HL-60/S4 treated with phorbol 12-myristate 13-acetate at 8.2 ng/mL for 4 days and 3 days (cell line): ENCODE results near the gene BLZF1.

Source experiments
- in situ Hi-C: fragments of 300-500 bp; cut with MboI; formaldehyde crosslinking; loops from 2 replicates; pipeline ENCODE4 v1.15.0; 2022; ENCODE audit warnings: low sequenced_read_pairs

Gene BLZF1

GRCh38 chr1:169367686-169368405, at the start of gene BLZF1, which contains the start of gene NME7:
TSS of gene BLZF1 (plus strand) at chr1:169368195. CDS start at chr1:169369523, 1,328 bp downstream.
TSS of gene NME7 (minus strand) at chr1:169367797. CDS start at chr1:169367710, 87 bp downstream.
- in situ Hi-C loops: no loop called here

- in situ Hi-C loops: no loop called here
These were observed 49.3 kb upstream of the BLZF1 start for GRCh38 chr1:169318536-169319244.

GRCh38 chr1:169321539-169321938, 46.5 kb upstream of the BLZF1 start:
- in situ Hi-C loops: no loop called here

GRCh38 chr1:169322138-169322537, 45.9 kb upstream of the BLZF1 start:
- in situ Hi-C loops: no loop called here

GRCh38 chr1:169325117-169325516, 42.9 kb upstream of the BLZF1 start:
- in situ Hi-C loops: loop anchor here (25.0 kb wide), 1 partner anchor 713 kb away; no protein-coding TSS in a partner anchor

GRCh38 chr1:169326261-169326955, 41.6 kb upstream of the BLZF1 start:
- in situ Hi-C loops: loop anchor here (25.0 kb wide), 1 partner anchor 714 kb away; no protein-coding TSS in a partner anchor

GRCh38 chr1:169326956-169327268, 41.1 kb upstream of the BLZF1 start:
- in situ Hi-C loops: loop anchor here (25.0 kb wide), 1 partner anchor 715 kb away; no protein-coding TSS in a partner anchor

GRCh38 chr1:169327875-169328274, 40.1 kb upstream of the BLZF1 start:
- in situ Hi-C loops: loop anchor here (25.0 kb wide), 1 partner anchor 716 kb away; no protein-coding TSS in a partner anchor

GRCh38 chr1:169329383-169329782, 38.6 kb upstream of the BLZF1 start:
- in situ Hi-C loops: loop anchor here (25.0 kb wide), 1 partner anchor 717 kb away; no protein-coding TSS in a partner anchor

GRCh38 chr1:169330927-169331326, 37.1 kb upstream of the BLZF1 start:
- in situ Hi-C loops: loop anchor here (25.0 kb wide), 1 partner anchor 719 kb away; no protein-coding TSS in a partner anchor

- in situ Hi-C loops: loop anchor here (25.0 kb wide), 1 partner anchor 722 kb away; no protein-coding TSS in a partner anchor
These were observed 33.3 kb upstream of the BLZF1 start for GRCh38 chr1:169334727-169335126.

- in situ Hi-C loops: loop anchor here (25.0 kb wide), 1 partner anchor 725 kb away; no protein-coding TSS in a partner anchor
These were observed 30.9 kb upstream of the BLZF1 start for GRCh38 chr1:169336947-169337715.

- in situ Hi-C loops: loop anchor here (25.0 kb wide), 1 partner anchor 726 kb away; no protein-coding TSS in a partner anchor
These were observed 29.4 kb upstream of the BLZF1 start for GRCh38 chr1:169338617-169339016.

- in situ Hi-C loops: loop anchor here (25.0 kb wide), 1 partner anchor 727 kb away; no protein-coding TSS in a partner anchor
These were observed 28.2 kb upstream of the BLZF1 start for GRCh38 chr1:169339773-169340172.

- in situ Hi-C loops: loop anchor here (25.0 kb wide), 1 partner anchor 729 kb away; no protein-coding TSS in a partner anchor
These were observed 27.1 kb upstream of the BLZF1 start for GRCh38 chr1:169340882-169341281.

GRCh38 chr1:169342096-169342495, 25.9 kb upstream of the BLZF1 start:
- in situ Hi-C loops: loop anchor here (25.0 kb wide), 1 partner anchor 730 kb away; no protein-coding TSS in a partner anchor

GRCh38 chr1:169345511-169345910, 22.5 kb upstream of the BLZF1 start:
- in situ Hi-C loops: loop anchor here (25.0 kb wide), 1 partner anchor 733 kb away; no protein-coding TSS in a partner anchor

- in situ Hi-C loops: loop anchor here (25.0 kb wide), 1 partner anchor 734 kb away; no protein-coding TSS in a partner anchor
These were observed 21.9 kb upstream of the BLZF1 start for GRCh38 chr1:169346036-169346589.

- in situ Hi-C loops: loop anchor here (25.0 kb wide), 1 partner anchor 736 kb away; no protein-coding TSS in a partner anchor
These were observed 20.2 kb upstream of the BLZF1 start for GRCh38 chr1:169347688-169348382.
